D721Med (cell line): ENCODE measurements around the gene CTCFL.

Source experiments
- DNase-seq: peaks from one replicate; pipeline ENCODE4 v3.0.0; 2011; ENCODE audit warnings: low spot score; ENCODE audit not compliant: insufficient read length
- FAIRE-seq: peaks from 2 replicates; lab custom pipeline; 2011; peaks lifted over from hg19 to GRCh38; lab: Jason Lieb, UNC
- TF ChIP-seq, protein P1 (sequence below): IDR thresholded peaks from 2 replicates; pipeline ENCODE4 v1.5.1; 2012; ENCODE audit warnings: mild to moderate bottlenecking, control low read depth; ENCODE audit not compliant: insufficient read depth; ENCODE audit errors: missing control alignments

Gene CTCFL

DNA sequence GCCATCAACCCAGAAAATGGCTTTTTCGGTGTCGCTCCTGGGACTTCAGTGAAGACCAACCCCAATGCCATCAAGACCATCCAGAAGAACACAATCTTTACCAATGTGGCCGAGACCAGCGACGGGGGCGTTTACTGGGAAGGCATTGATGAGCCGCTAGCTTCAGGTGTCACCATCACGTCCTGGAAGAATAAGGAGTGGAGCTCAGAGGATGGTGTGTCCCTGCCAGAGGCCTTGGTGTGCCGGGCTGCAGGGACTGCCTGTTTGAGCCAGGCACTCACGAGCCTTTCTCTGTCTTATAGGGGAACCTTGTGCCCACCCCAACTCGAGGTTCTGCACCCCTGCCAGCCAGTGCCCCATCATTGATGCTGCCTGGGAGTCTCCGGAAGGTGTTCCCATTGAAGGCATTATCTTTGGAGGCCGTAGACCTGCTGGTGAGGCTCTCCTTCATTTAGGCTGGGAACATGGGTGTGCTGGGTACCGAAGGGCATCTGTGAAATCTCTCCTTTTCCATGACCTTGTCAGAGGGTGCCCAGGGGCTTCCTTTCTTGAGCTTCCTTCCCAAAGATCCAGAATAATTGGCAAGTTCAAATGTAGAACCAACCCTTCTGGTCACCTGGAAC is 39.4 kb upstream of the CTCFL start:
- FAIRE-seq (no peak), DNase-seq (no peak)
- TF ChIP-seq, protein P1, sequence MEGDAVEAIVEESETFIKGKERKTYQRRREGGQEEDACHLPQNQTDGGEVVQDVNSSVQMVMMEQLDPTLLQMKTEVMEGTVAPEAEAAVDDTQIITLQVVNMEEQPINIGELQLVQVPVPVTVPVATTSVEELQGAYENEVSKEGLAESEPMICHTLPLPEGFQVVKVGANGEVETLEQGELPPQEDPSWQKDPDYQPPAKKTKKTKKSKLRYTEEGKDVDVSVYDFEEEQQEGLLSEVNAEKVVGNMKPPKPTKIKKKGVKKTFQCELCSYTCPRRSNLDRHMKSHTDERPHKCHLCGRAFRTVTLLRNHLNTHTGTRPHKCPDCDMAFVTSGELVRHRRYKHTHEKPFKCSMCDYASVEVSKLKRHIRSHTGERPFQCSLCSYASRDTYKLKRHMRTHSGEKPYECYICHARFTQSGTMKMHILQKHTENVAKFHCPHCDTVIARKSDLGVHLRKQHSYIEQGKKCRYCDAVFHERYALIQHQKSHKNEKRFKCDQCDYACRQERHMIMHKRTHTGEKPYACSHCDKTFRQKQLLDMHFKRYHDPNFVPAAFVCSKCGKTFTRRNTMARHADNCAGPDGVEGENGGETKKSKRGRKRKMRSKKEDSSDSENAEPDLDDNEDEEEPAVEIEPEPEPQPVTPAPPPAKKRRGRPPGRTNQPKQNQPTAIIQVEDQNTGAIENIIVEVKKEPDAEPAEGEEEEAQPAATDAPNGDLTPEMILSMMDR = no peak

DNA sequence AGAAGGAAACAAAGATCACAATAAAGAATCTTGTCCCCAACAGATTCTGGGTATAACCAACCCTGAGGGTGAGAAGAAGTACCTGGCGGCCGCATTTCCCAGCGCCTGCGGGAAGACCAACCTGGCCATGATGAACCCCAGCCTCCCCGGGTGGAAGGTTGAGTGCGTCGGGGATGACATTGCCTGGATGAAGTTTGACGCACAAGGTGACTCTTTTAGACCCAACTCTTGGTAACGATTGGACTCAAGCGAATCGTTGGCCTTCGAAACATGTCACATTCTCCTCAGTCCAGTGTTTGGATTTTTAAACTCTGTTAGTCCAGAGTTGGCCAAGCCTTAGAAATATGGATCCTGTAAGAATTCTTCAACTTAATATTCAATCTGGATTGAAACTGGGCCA is 38.6 kb upstream of the CTCFL start:
- TF ChIP-seq, protein P1 = no peak
- DNase-seq (no peak), FAIRE-seq (no peak)

GRCh38 chr20:57562541-57563465 is 37.9 kb upstream of the CTCFL start:
- TF ChIP-seq, protein P1 = no peak
- DNase-seq = no peak
- FAIRE-seq = no peak

- TF ChIP-seq, protein P1 = no peak
- DNase-seq = no peak
- no peak for FAIRE-seq
Observed at GRCh38 chr20:57561356-57562279, 36.7 kb upstream of the CTCFL start.

DNA sequence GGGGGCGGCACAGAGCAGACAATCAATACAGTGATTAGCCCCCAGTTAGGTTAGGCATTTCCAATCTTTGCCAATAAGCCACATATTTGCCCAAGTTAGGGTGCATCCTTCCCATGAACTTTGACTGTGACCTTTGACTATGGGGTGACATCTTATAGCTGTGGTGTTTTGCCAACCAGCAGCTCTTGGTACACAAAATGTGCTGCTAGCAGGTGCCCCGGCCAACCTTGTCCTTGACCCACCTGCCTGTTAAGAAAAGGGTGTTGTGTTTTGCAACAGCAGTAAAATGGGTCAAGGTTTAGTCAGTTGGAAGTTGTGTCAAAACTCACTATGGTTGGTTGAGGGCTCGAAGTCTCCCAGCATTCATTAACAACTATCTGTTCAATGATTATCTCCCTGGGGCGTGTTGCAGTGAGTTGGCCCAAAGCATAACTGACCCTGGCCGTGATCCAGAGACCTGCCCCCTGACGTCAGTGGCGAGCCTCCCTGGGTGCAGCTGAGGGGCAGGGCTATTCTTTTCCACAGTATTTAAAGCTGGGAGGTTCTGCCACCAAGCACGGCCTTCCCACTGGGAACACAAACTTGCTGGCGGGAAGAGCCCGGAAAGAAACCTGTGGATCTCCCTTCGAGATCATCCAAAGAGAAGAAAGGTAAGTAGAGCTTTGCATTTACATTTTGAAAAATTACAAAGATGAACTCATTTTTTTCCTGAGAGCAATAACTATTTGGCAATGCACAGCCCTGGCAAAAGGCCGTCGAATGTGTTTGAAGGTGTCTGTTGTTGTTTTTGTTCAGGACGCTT is 35.8 kb upstream of the CTCFL start, which contains the start of gene PCK1:
TSS of gene PCK1 (plus strand) at position 557 of the 802 bp plus-strand sequence. CDS start 302 bp downstream, outside the sequence.
- TF ChIP-seq, protein P1 = no peak
- DNase-seq (no peak), FAIRE-seq (no peak)
